H1 (cell line): ENCODE results near the gene PCDH8. TPM values are rescaled to one million over a fixed set of nuclear protein-coding genes. Genes with fewer than 3 reads are reported as not detected.

Source experiments
- CTCF ChIA-PET: fragments of 300-600 bp; sonication (Branson Sonifier 250); formaldehyde crosslinking; loops from one replicate; lab custom pipeline; 2021; ENCODE audit not compliant: partially characterized antibody; lab: Charles Lee
- POLR2A ChIA-PET: fragments of 300-600 bp; sonication (Branson Sonifier 250); formaldehyde crosslinking; loops from one replicate; lab custom pipeline; 2021; ENCODE audit warnings: inconsistent platforms; ENCODE audit not compliant: partially characterized antibody; lab: Charles Lee
- DNase-seq, 2 experiments: peaks; one replicate each; pipeline versions ENCODE4 v3.0.0 to v3.0.0-alpha.2; 2010 to 2022; ENCODE audit warnings: low spot score in 2 of 2, low read depth in 1 of 2, mixed read lengths in 1 of 2
- FAIRE-seq: peaks from 2 replicates; lab custom pipeline; 2011; peaks lifted over from hg19 to GRCh38; lab: Jason Lieb, UNC
- H2AFZ ChIP-seq: 2 replicates; pipeline ENCODE4 v1.8.1; 2012; ENCODE audit warnings: low read length, inconsistent platforms
- H2AK5ac ChIP-seq: 2 replicates; pipeline ENCODE4 v1.6.1; 2013; ENCODE audit warnings: low read depth, low read length
- H2BK120ac ChIP-seq: replicated peaks from 2 replicates; pipeline ENCODE3; 2013; ENCODE audit warnings: low read depth, low read length, inconsistent platforms
- H2BK12ac ChIP-seq: 2 replicates; pipeline ENCODE4 v1.6.1; 2013; ENCODE audit warnings: low read depth, low read length
- H2BK15ac ChIP-seq: 2 replicates; pipeline ENCODE4 v1.6.1; 2013; ENCODE audit warnings: low read length
- H2BK20ac ChIP-seq: 2 replicates; pipeline ENCODE4 v1.6.1; 2013; ENCODE audit warnings: low read length
- H2BK5ac ChIP-seq: 2 replicates; pipeline ENCODE4 v1.6.1; 2013; ENCODE audit warnings: low read depth, low read length
- H3K14ac ChIP-seq: 2 replicates; pipeline ENCODE4 v1.6.1; 2013; ENCODE audit warnings: inconsistent platforms; ENCODE audit not compliant: insufficient read length
- H3K18ac ChIP-seq: 2 replicates; pipeline ENCODE4 v1.6.1; 2013; ENCODE audit warnings: low read length; ENCODE audit errors: extremely low read depth
- H3K23ac ChIP-seq: 2 replicates; pipeline ENCODE4 v1.6.1; 2013; ENCODE audit warnings: inconsistent platforms; ENCODE audit not compliant: insufficient read length
- H3K23me2 ChIP-seq: 2 replicates; pipeline ENCODE4 v1.6.1; 2013; ENCODE audit warnings: low read depth, low read length
- H3K27ac ChIP-seq: 2 replicates; pipeline ENCODE4 v1.6.1; 2011; ENCODE audit warnings: low read depth, low read length, inconsistent platforms
- H3K27me3 ChIP-seq, 4 experiments: replicated peaks in 1 of 4; 1 replicate in 1 of 4; 2 replicates in 3 of 4; pipeline versions ENCODE4 v1.6.1 to v1.8.1; 2011 to 2013; ENCODE audit warnings: low read length in 3 of 4, mild to moderate bottlenecking in 3 of 4, inconsistent platforms in 2 of 4, mixed read lengths in 2 of 4, moderate library complexity in 1 of 4; ENCODE audit not compliant: control insufficient read depth in 3 of 4, insufficient read depth in 3 of 4; ENCODE audit errors: extremely low read depth in 1 of 4
- H3K36me3 ChIP-seq, 4 experiments: 2 replicates each; pipeline versions ENCODE4 v1.6.1 to v1.8.1; 2011 to 2013; ENCODE audit warnings: mild to moderate bottlenecking in 4 of 4, low read length in 3 of 4, moderate library complexity in 2 of 4, control low read depth in 1 of 4, inconsistent platforms in 1 of 4; ENCODE audit not compliant: insufficient read depth in 4 of 4, control insufficient read depth in 2 of 4
- H3K4ac ChIP-seq: replicated peaks from 2 replicates; pipeline ENCODE3; 2013; ENCODE audit warnings: low read length, low read depth, mixed read lengths, inconsistent platforms; ENCODE audit not compliant: insufficient read length
- H3K4me1 ChIP-seq, 4 experiments: replicated peaks in 1 of 4; 1 replicate in 1 of 4; 2 replicates in 3 of 4; pipeline versions ENCODE4 v1.6.1 to v1.8.1; 2011 to 2013; ENCODE audit warnings: low read length in 3 of 4, inconsistent platforms in 2 of 4, mixed read lengths in 1 of 4; ENCODE audit not compliant: insufficient read depth in 4 of 4, control insufficient read depth in 3 of 4
- H3K4me2 ChIP-seq, 2 experiments: 2 replicates each; pipeline versions ENCODE4 v1.6.1 to v1.8.1; 2011 to 2013; ENCODE audit warnings: low read depth in 2 of 2, low read length in 2 of 2, control low read depth in 1 of 2, inconsistent platforms in 1 of 2, mild to moderate bottlenecking in 1 of 2; ENCODE audit not compliant: insufficient read depth in 1 of 2
- H3K4me3 ChIP-seq, 4 experiments: fragments of 200-600, 300-600 bp in 1 of 4; sonication (generic), shearing (Covaris generic), sonication (Bioruptor Twin) in 1 of 4; 2 replicates each; pipeline versions ENCODE4 v1.5.1 to v1.8.1; 2011 to 2016; ENCODE audit warnings: low read length in 4 of 4, low read depth in 3 of 4, control low read depth in 2 of 4, inconsistent platforms in 2 of 4, mild to moderate bottlenecking in 2 of 4, mixed read lengths in 1 of 4, moderate library complexity in 1 of 4; ENCODE audit not compliant: insufficient read depth in 2 of 4; ENCODE audit errors: extremely low read depth in 1 of 4
- H3K56ac ChIP-seq: replicated peaks from 2 replicates; pipeline ENCODE3; 2013; ENCODE audit warnings: low read depth, mild to moderate bottlenecking, mixed read lengths, low read length, inconsistent platforms; ENCODE audit not compliant: insufficient read length
- H3K79me1 ChIP-seq: 2 replicates; pipeline ENCODE4 v1.6.1; 2013; ENCODE audit warnings: low read depth, low read length, control low read depth
- H3K79me2 ChIP-seq, 2 experiments: 2 replicates each; pipeline versions ENCODE4 v1.6.1 to v1.8.1; 2012 to 2013; ENCODE audit warnings: low read length in 2 of 2, mild to moderate bottlenecking in 2 of 2, inconsistent platforms in 1 of 2; ENCODE audit not compliant: insufficient read depth in 2 of 2, control insufficient read depth in 1 of 2
- H3K9ac ChIP-seq, 4 experiments: replicated peaks in 1 of 4; 1 replicate in 1 of 4; 2 replicates in 3 of 4; pipeline versions ENCODE4 v1.6.1 to v1.8.1; 2011 to 2013; ENCODE audit warnings: low read depth in 3 of 4, low read length in 3 of 4, control low read depth in 2 of 4, mild to moderate bottlenecking in 2 of 4, moderate library complexity in 2 of 4, inconsistent platforms in 1 of 4; ENCODE audit errors: extremely low read depth in 1 of 4
- H3K9me3 ChIP-seq, 2 experiments: 2 replicates each; pipeline versions ENCODE4 v1.6.1 to v1.8.1; 2012 to 2013; ENCODE audit warnings: mild to moderate bottlenecking in 2 of 2, moderate library complexity in 2 of 2, control low read depth in 1 of 2, inconsistent platforms in 1 of 2, low read depth in 1 of 2, low read length in 1 of 2, mixed read lengths in 1 of 2; ENCODE audit not compliant: insufficient read depth in 2 of 2
- H4K20me1 ChIP-seq, 2 experiments: replicated peaks in 1 of 2; 2 replicates each; pipeline versions ENCODE3 to v1.8.1; 2011 to 2013; ENCODE audit warnings: inconsistent platforms in 2 of 2, low read length in 2 of 2, mild to moderate bottlenecking in 1 of 2; ENCODE audit not compliant: insufficient read depth in 2 of 2, control insufficient read depth in 1 of 2
- H4K5ac ChIP-seq: 2 replicates; pipeline ENCODE4 v1.6.1; 2013; ENCODE audit warnings: low read length, low read depth, mixed read lengths, inconsistent platforms; ENCODE audit not compliant: insufficient read length
- H4K8ac ChIP-seq: 2 replicates; pipeline ENCODE4 v1.8.0; 2013; ENCODE audit warnings: mild to moderate bottlenecking, moderate library complexity, low read length, inconsistent platforms; ENCODE audit not compliant: insufficient read depth; ENCODE audit errors: extremely low read depth
- H4K91ac ChIP-seq: replicated peaks from 2 replicates; pipeline ENCODE3; 2013; ENCODE audit warnings: low read length, mixed read lengths, inconsistent platforms; ENCODE audit not compliant: insufficient read length
- EGR1 ChIP-seq: IDR thresholded peaks from 2 replicates; pipeline ENCODE4 v1.6.1; 2011; ENCODE audit warnings: low read depth, low read length, borderline replicate concordance
- EP300 ChIP-seq, 2 experiments: IDR thresholded peaks; 1 replicate in 1 of 2; 2 replicates in 1 of 2; pipeline ENCODE4 v1.6.1; 2011 to 2012; ENCODE audit warnings: low read depth in 2 of 2, low read length in 2 of 2, mild to moderate bottlenecking in 2 of 2, borderline replicate concordance in 1 of 2, inconsistent platforms in 1 of 2, moderate library complexity in 1 of 2
- FOSL1 ChIP-seq: IDR thresholded peaks from 2 replicates; pipeline ENCODE4 v1.6.1; 2011; ENCODE audit warnings: mild to moderate bottlenecking, low read depth, low read length, moderate library complexity; ENCODE audit not compliant: insufficient read depth
- HDAC6 ChIP-seq: IDR thresholded peaks from one replicate; pipeline ENCODE4 v1.7.1; 2012; ENCODE audit warnings: low read depth, mild to moderate bottlenecking, inconsistent platforms, low read length, moderate library complexity
- WGBS, 2 experiments: shearing (Covaris generic) in 1 of 2; methylation state at CpG; one replicate each; pipeline versions ENCODE4 v1.1.6 to v1.1.7; 2013 to 2015; ENCODE audit warnings: low lambda C conversion rate in 2 of 2, mixed read lengths in 2 of 2, inconsistent platforms in 1 of 2, low coverage in 1 of 2, missing lambda C conversion rate in 1 of 2; ENCODE audit not compliant: insufficient replicate concordance in 2 of 2, insufficient coverage in 1 of 2, insufficient read length in 1 of 2; ENCODE audit errors: extremely low coverage in 1 of 2, missing lambda C conversion rate in 1 of 2; 5-methylcytosine and 5-hydroxymethylcytosine counted together
- polyA plus RNA-seq, 7 experiments: library from polyadenylated mRNA; depleted of rRNA in 3 of 7; stranded (reverse) in 5 of 7; unstranded in 2 of 7; fragments of >200 nt in 5 of 7; fragments of 200-250 nt in 2 of 7; gene quantifications; 1 replicate in 5 of 7; 2 replicates in 1 of 7; 4 replicates in 1 of 7; pipeline versions ENCODE4 v1.2.1 to v1.2.3, GENCODE V29; 2011 to 2013; ENCODE audit warnings: missing spikeins in 2 of 7, mixed read lengths in 2 of 7
- total RNA-seq: library from RNA; stranded (reverse); fragmentation: NEBNext Ultra II Directional; extraction: Animal tissue kit (Norgen Biotek cat#: 25700); gene quantifications from 2 replicates; pipeline ENCODE4 v1.2.1, GENCODE V29; 2021

The PCDH8 gene
- total and polyA plus RNA-seq, 2 of the 8 experiments (the other 6 are each of a cell fraction or from before 2014, with no cell fraction given) = 0.82 to 1.6 TPM

DNA sequence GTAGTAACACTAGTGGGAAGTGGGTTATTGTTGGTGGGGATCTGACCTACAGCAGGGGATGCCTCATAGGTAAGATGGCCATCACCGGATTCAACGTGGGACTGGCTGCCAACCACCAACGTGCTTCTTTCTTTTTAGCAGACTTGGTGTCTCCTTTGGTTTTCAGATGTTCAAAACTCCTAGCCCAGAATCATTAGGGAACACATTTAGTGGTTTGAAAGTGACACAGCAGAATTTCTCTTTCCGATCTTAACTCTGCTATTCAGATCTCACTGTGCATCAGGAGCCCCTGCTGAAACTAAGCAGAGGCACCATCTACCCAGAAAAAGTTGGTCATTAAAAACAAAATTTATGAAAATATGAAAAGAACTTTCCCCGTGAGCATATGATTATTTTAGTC, 36.7 kb upstream of the PCDH8 start:
- Histone ChIP-seq H3K23me2 (no peaks in the 10 kb centered on the region), H3K27ac (no peak overlapping the region), H3K14ac (no peak overlapping the region), H3K9me3 (no peaks in the 10 kb centered on the region), H3K79me1 (no peaks in the 10 kb centered on the region), H4K20me1 (no peaks in the 10 kb centered on the region), H3K4me2 (no peak overlapping the region), H4K8ac (no peak overlapping the region), H2BK5ac (no peak overlapping the region), H3K79me2 (no peaks in the 10 kb centered on the region), H3K23ac (no peak overlapping the region), H3K36me3 (no peaks in the 10 kb centered on the region; a peak in 1 of 8 replicates), H4K91ac (no peak overlapping the region), H3K56ac (no peak overlapping the region), H2BK15ac (0 out of 2 replicates have a peak overlapping the region, but pooled peaks have one; percentile 13), H2BK120ac (no peak overlapping the region), H3K4me1 (peaks cover 8 to 26% (median 17%) of the 10 kb centered on the region in 4 experiments), H4K5ac (no peak overlapping the region), H2AFZ (no peak overlapping the region), H3K27me3 (peaks cover 6 to 19% (median 14%) of the 10 kb centered on the region in 4 experiments), H3K4ac (no peak overlapping the region), H2AK5ac (no peak overlapping the region), H3K4me3 (no peak overlapping the region), H2BK12ac (peak overlapping the region; percentile 55; the same call in 1 of the 2 replicates), H3K9ac (no peak overlapping the region), H3K18ac (no peak overlapping the region), H2BK20ac (peak overlapping the region; percentile 26; the same call in 1 of the 2 replicates)
- 88% methylated on average over 5 of the region's 5 CpGs; no CpG with 5 or more reads in 1 of the 2 experiments for WGBS, 2 experiments
- DNase-seq (no peak), FAIRE-seq (no peak)
- POLR2A ChIA-PET = no interaction called here
- TF ChIP-seq EP300 (IDR thresholded peaks at IDR 0.05; ENCODE audit: borderline replicate concordance in 1 of 2, low read depth in 2 of 2, low read length in 2 of 2) = no peak
- TF ChIP-seq EGR1 = no peak
- TF ChIP-seq HDAC6 = no peak
- no peak for TF ChIP-seq FOSL1
- CTCF ChIA-PET = no interaction called here
